Duodenal mucosa (tissue), 2 donors: ENCODE results near the gene ZNF367.

ENCODE experiments used
- H3K27ac ChIP-seq: one replicate; pipeline ENCODE4 v1.7.0; 2013; ENCODE audit warnings: low read depth, low read length
- H3K27me3 ChIP-seq, 2 donors: one replicate each; pipeline ENCODE4 v1.7.0; 2013; ENCODE audit warnings: low read length in 2 of 2, control low read depth in 1 of 2; ENCODE audit not compliant: insufficient read depth in 2 of 2, control insufficient read depth in 1 of 2
- H3K36me3 ChIP-seq, 2 donors: one replicate each; pipeline ENCODE4 v1.7.0; 2013; ENCODE audit warnings: low read length in 2 of 2, control low read depth in 1 of 2; ENCODE audit not compliant: insufficient read depth in 2 of 2, control insufficient read depth in 1 of 2
- H3K4me1 ChIP-seq, 2 donors: one replicate each; pipeline ENCODE4 v1.7.0; 2013; ENCODE audit warnings: low read length in 2 of 2, control low read depth in 1 of 2; ENCODE audit not compliant: insufficient read depth in 2 of 2, control insufficient read depth in 1 of 2
- H3K4me3 ChIP-seq, 2 donors: one replicate each; pipeline ENCODE4 v1.7.0; 2013; ENCODE audit warnings: low read length in 2 of 2, low read depth in 1 of 2
- H3K9ac ChIP-seq, 2 donors: one replicate each; pipeline ENCODE4 v1.7.0; 2013; ENCODE audit warnings: low read length in 2 of 2, low read depth in 1 of 2
- H3K9me3 ChIP-seq, 2 donors: one replicate each; pipeline ENCODE4 v1.7.0; 2013; ENCODE audit warnings: low read length in 2 of 2, control low read depth in 1 of 2; ENCODE audit not compliant: control insufficient read depth in 1 of 2

Gene ZNF367

GRCh38 chr9:96419691-96419969, 1.5 kb upstream of the ZNF367 start:
- Histone ChIP-seq H3K36me3 (no peaks in the 10 kb centered on the region), H3K27me3 (no peaks in the 10 kb centered on the region), H3K9me3 (no peaks in the 10 kb centered on the region), H3K4me1 (peaks cover 16 to 21% of the 10 kb centered on the region in 2 donors), H3K27ac (peak overlapping the region; percentile 98), H3K9ac (peak overlapping the region; percentile 63 to 90), H3K4me3 (peak overlapping the region; percentile 71 to 90)

- Histone ChIP-seq H3K9me3 (no peaks in the 10 kb centered on the region), H3K27me3 (no peaks in the 10 kb centered on the region), H3K36me3 (no peaks in the 10 kb centered on the region), H3K4me3 (peak overlapping the region; percentile 71 to 90), H3K27ac (peak overlapping the region; percentile 98), H3K9ac (peak overlapping the region; percentile 63 to 90), H3K4me1 (peaks cover 16 to 21% of the 10 kb centered on the region in 2 donors)
These were observed 935 bp upstream of the ZNF367 start for GRCh38 chr9:96418920-96419690.

GRCh38 chr9:96417661-96418082, 498 bp downstream of the ZNF367 start:
- peak overlapping the region; percentile 88 for H3K27ac ChIP-seq
- no peaks in the 10 kb centered on the region for H3K36me3 ChIP-seq
- no peaks in the 10 kb centered on the region for H3K9me3 ChIP-seq
- H3K27me3 ChIP-seq = no peaks in the 10 kb centered on the region
- peaks cover 20 to 21% of the 10 kb centered on the region in 2 donors for H3K4me1 ChIP-seq
- peak overlapping the region; percentile 55 to 59 for H3K9ac ChIP-seq
- H3K4me3 ChIP-seq = peak overlapping the region; percentile 73 to 91

- peak overlapping the region; percentile 67 to 97 for H3K9ac ChIP-seq
- peaks cover 20 to 21% of the 10 kb centered on the region in 2 donors for H3K4me1 ChIP-seq
These were observed 1.1 kb downstream of the ZNF367 start for GRCh38 chr9:96417051-96417586.

GRCh38 chr9:96413302-96414221, 4.6 kb downstream of the ZNF367 start:
- Histone ChIP-seq H3K27me3 (no peaks in the 10 kb centered on the region), H3K4me3 (peak overlapping the region in 1 of 2 donors; percentile 2), H3K4me1 (peaks cover 6 to 8% of the 10 kb centered on the region in 2 donors), H3K36me3 (no peaks in the 10 kb centered on the region), H3K27ac (no peak overlapping the region), H3K9ac (peak overlapping the region in 1 of 2 donors; percentile 39), H3K9me3 (no peaks in the 10 kb centered on the region)

More at GRCh38 chr9:96417051-96417586, 1.1 kb downstream of the ZNF367 start:
- H3K27ac ChIP-seq = peak overlapping the region; percentile 91
- H3K9me3 ChIP-seq = no peaks in the 10 kb centered on the region
- no peaks in the 10 kb centered on the region for H3K36me3 ChIP-seq
- no peaks in the 10 kb centered on the region for H3K27me3 ChIP-seq
- H3K4me3 ChIP-seq = peak overlapping the region; percentile 91 to 100

- Histone ChIP-seq H3K27ac (no peak overlapping the region), H3K4me3 (no peak overlapping the region), H3K9me3 (no peaks in the 10 kb centered on the region)
These were observed 5.8 kb downstream of the ZNF367 start for GRCh38 chr9:96412174-96412913.

GRCh38 chr9:96411129-96411838, 6.9 kb downstream of the ZNF367 start:
- Histone ChIP-seq H3K4me3 (no peak overlapping the region), H3K4me1 (peaks cover 0 to 4% of the 10 kb centered on the region in 2 donors)

More at GRCh38 chr9:96412174-96412913, 5.8 kb downstream of the ZNF367 start:
- H3K4me1 ChIP-seq = peaks cover 6 to 8% of the 10 kb centered on the region in 2 donors
- H3K36me3 ChIP-seq = no peaks in the 10 kb centered on the region
- H3K27me3 ChIP-seq = no peaks in the 10 kb centered on the region
- no peak overlapping the region for H3K9ac ChIP-seq

GRCh38 chr9:96408409-96409280, 9.5 kb downstream of the ZNF367 start:
- H3K4me1 ChIP-seq = peaks cover 0 to 2% of the 10 kb centered on the region in 2 donors

More at GRCh38 chr9:96411129-96411838, 6.9 kb downstream of the ZNF367 start:
- Histone ChIP-seq H3K27me3 (no peaks in the 10 kb centered on the region), H3K9ac (no peak overlapping the region), H3K36me3 (no peaks in the 10 kb centered on the region), H3K27ac (no peak overlapping the region), H3K9me3 (no peaks in the 10 kb centered on the region)

More at GRCh38 chr9:96408409-96409280, 9.5 kb downstream of the ZNF367 start:
- no peak overlapping the region for H3K27ac ChIP-seq
- no peaks in the 10 kb centered on the region for H3K9me3 ChIP-seq
- no peaks in the 10 kb centered on the region for H3K27me3 ChIP-seq
- no peaks in the 10 kb centered on the region for H3K36me3 ChIP-seq
- no peak overlapping the region for H3K9ac ChIP-seq
- no peak overlapping the region for H3K4me3 ChIP-seq
